ENCODE measurements around the gene GAS2. TPM values are rescaled to one million over a fixed set of nuclear protein-coding genes. Genes with fewer than 3 reads are reported as not detected.

The GAS2 gene
- total RNA-seq, 1 donor from 2014 or later: 3.2 TPM

DNA sequence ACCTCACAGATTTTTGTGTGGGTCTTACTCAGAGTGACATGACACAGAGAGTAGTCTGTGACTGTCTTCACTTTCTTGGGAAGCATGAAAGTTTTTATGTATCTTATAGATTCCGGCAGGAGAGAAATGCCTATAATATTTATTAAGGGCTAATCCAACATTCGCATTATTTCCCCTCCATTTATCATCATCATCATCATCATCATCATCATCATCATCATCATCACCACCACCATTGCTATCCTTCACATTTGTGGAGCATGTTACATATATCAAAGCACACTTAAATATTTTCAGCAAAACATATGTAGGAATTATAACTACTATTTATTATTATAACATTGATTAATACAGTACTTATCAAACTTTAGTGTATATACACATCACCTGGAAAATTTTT is 66.2 kb downstream of the GAS2 start:
- TF ChIP-seq POLR2A (IDR thresholded peaks at IDR 0.05) (no peak), POLR2AphosphoS5 (IDR thresholded peaks at IDR 0.05; ENCODE audit: insufficient read depth in 1 of 2, low read depth in 1 of 2) (no peak)
- TF ChIP-seq, protein P1, sequence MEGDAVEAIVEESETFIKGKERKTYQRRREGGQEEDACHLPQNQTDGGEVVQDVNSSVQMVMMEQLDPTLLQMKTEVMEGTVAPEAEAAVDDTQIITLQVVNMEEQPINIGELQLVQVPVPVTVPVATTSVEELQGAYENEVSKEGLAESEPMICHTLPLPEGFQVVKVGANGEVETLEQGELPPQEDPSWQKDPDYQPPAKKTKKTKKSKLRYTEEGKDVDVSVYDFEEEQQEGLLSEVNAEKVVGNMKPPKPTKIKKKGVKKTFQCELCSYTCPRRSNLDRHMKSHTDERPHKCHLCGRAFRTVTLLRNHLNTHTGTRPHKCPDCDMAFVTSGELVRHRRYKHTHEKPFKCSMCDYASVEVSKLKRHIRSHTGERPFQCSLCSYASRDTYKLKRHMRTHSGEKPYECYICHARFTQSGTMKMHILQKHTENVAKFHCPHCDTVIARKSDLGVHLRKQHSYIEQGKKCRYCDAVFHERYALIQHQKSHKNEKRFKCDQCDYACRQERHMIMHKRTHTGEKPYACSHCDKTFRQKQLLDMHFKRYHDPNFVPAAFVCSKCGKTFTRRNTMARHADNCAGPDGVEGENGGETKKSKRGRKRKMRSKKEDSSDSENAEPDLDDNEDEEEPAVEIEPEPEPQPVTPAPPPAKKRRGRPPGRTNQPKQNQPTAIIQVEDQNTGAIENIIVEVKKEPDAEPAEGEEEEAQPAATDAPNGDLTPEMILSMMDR (IDR thresholded peaks at IDR 0.05): no peak
- no peak overlapping the region for H3K27ac ChIP-seq
- no peak for DNase-seq (ENCODE audit: extremely low spot score in 2 of 2)
- H3K4me3 ChIP-seq: no peak overlapping the region
- intact Hi-C loops (cut with DNase I): no loop called here
- H3K9me3 ChIP-seq: no peaks in the 10 kb centered on the region
- H3K36me3 ChIP-seq: no peaks in the 10 kb centered on the region
- no peaks in the 10 kb centered on the region for H3K4me1 ChIP-seq
- H3K27me3 ChIP-seq: no peaks in the 10 kb centered on the region

DNA sequence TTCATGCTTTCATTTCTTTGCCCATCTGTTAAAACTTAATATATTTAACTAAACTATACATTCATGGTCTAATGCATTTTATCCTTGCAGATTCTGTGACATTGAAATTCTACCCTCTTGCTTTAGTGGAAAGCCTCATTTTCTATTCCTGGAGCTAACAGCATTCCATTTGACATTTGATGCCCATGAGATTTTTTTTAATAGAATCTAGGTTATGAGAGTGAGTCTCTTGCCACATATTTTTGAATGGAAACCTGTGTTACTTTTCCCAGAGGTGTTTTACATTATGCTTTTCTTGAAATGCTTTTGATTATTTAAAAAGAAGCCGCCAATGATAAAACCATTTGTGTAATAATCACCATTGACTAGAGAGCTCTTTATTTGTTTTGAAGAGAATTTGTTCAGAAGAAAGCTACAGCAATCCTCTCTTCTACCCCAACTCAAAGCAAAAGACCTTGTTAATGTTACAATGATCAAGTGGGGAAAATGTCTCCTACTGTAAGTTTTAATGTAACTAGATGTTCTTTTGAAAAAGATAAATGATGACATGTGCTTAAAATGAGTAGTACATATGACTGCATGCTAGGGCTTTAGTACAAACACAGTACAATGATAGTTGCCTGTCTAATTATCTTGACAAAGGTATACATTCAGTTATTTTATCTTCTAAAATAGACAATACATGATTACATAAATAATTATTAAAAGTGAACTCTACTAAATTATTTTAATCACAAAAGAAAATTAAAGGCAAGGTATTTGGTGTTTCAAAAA is 67.3 kb downstream of the GAS2 start:
- Histone ChIP-seq H3K36me3 (no peaks in the 10 kb centered on the region), H3K4me1 (no peaks in the 10 kb centered on the region), H3K27me3 (no peaks in the 10 kb centered on the region), H3K4me3 (no peak overlapping the region), H3K9me3 (no peaks in the 10 kb centered on the region), H3K27ac (no peak overlapping the region)
- no peak for DNase-seq (ENCODE audit: extremely low spot score in 2 of 2)
- intact Hi-C loops (cut with DNase I): no loop called here
- TF ChIP-seq, protein P1 (IDR thresholded peaks at IDR 0.05): no peak
- TF ChIP-seq POLR2AphosphoS5 (IDR thresholded peaks at IDR 0.05; ENCODE audit: insufficient read depth in 1 of 2, low read depth in 1 of 2) (no peak), POLR2A (IDR thresholded peaks at IDR 0.05) (no peak)

DNA sequence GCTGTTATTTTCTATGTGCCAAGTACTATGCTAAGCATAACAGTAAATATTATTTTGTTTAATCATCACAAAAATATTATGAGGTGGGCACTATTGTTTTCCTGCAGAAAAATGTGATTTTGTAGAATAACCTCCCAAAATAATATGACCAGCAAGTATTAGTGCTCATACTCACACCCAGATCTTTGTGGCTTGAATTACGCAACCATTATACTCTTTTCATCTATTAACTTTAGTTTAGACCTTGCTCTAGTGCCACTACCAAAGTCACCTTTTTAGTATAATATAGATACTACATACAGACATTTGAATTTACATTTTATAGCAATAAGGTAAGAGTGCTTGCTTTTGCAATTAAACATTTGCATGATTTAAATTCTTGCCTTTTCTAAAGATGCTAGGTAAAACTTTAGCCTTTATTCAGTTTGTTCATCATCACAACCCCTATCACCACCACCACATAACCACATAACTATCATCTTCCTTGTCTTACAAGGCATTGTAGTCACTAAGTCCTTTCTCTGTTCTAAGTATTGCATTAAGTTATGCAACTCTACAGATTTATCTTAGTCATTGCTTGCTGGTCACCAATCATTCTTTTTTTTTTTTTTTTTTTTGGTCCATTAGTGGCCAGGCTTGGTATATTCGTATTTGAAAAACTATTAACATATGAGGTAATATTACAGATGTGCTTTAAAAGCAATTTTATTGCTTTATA is 68.4 kb downstream of the GAS2 start:
- H3K4me3 ChIP-seq: no peak overlapping the region

DNA sequence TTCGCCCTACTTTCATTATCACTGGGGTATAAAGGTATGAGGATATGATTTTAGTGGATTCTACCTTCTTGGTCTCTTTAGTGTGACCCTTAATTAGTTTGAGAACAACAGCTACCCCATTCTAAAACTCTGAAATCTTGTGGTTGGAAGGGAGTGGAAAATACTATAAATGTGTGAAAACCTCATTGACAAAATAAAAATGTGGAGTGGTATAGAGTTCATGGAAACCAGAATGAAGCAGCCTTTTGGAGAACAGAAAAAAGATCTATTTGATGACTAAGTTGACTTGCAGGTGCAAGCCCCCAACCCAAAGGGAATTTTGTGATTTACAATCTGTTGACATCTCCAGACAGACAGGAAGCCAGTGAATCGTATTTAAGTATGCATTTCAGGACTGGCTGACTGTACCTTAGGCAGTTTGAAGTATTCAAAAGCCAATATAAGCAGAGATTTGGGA is 75.8 kb downstream of the GAS2 start:
- H3K36me3 ChIP-seq: no peaks in the 10 kb centered on the region
- no peak overlapping the region for H3K4me3 ChIP-seq
- TF ChIP-seq POLR2AphosphoS5 (IDR thresholded peaks at IDR 0.05; ENCODE audit: insufficient read depth in 1 of 2, low read depth in 1 of 2) (no peak), POLR2A (IDR thresholded peaks at IDR 0.05) (no peak)
- TF ChIP-seq, protein P1 (IDR thresholded peaks at IDR 0.05): no peak
- H3K4me1 ChIP-seq: no peaks in the 10 kb centered on the region
- intact Hi-C loops (cut with DNase I): no loop called here
- no peak overlapping the region for H3K27ac ChIP-seq
- DNase-seq (ENCODE audit: extremely low spot score in 2 of 2): no peak
- H3K27me3 ChIP-seq: no peaks in the 10 kb centered on the region
- no peaks in the 10 kb centered on the region for H3K9me3 ChIP-seq

More for the DNA sequence above, 68.4 kb downstream of the GAS2 start:
- intact Hi-C loops (cut with DNase I): no loop called here
- Histone ChIP-seq H3K4me1 (no peaks in the 10 kb centered on the region), H3K9me3 (no peaks in the 10 kb centered on the region), H3K27ac (no peak overlapping the region), H3K27me3 (no peaks in the 10 kb centered on the region), H3K36me3 (no peaks in the 10 kb centered on the region)
- DNase-seq (ENCODE audit: extremely low spot score in 2 of 2): no peak
- TF ChIP-seq POLR2A (IDR thresholded peaks at IDR 0.05) (no peak), POLR2AphosphoS5 (IDR thresholded peaks at IDR 0.05; ENCODE audit: insufficient read depth in 1 of 2, low read depth in 1 of 2) (no peak)

DNA sequence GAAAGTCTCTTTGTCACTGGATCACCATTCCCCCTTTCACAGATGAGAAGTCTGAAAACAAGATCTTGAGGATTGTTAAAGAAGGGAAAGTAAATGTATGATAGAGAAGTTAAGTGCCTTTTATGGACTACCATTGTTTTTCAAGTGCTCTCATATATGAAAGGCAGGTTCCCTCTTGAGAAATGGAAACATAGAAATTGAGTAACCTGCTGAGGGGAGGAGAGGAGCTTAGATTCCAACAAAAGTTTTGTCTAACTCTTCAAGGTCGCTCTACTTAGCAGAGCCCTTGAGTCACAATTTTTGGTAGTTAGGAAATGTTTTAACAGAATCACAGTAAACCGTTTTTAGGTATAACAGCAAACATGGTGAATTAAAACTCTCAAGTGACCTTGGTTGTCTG is 83.1 kb downstream of the GAS2 start:
- no peaks in the 10 kb centered on the region for H3K27me3 ChIP-seq
- no peaks in the 10 kb centered on the region for H3K4me1 ChIP-seq
- no peak for TF ChIP-seq POLR2AphosphoS5 (IDR thresholded peaks at IDR 0.05; ENCODE audit: insufficient read depth in 1 of 2, low read depth in 1 of 2)
- TF ChIP-seq, protein P1 (IDR thresholded peaks at IDR 0.05): no peak
- no peak for TF ChIP-seq POLR2A (IDR thresholded peaks at IDR 0.05)
- no peaks in the 10 kb centered on the region for H3K9me3 ChIP-seq
- H3K36me3 ChIP-seq: no peaks in the 10 kb centered on the region
- intact Hi-C loops (cut with DNase I): no loop called here
- DNase-seq (ENCODE audit: extremely low spot score in 2 of 2): no peak
- H3K4me3 ChIP-seq: no peak overlapping the region
- no peak overlapping the region for H3K27ac ChIP-seq
